ENCODE data around the gene SLC39A12.

The SLC39A12 gene

GRCh38 chr10:18059826-18060559 lies 108.3 kb downstream of the SLC39A12 start:
- DNase-seq (ENCODE audit: low read depth in 2 of 2), result no peak

GRCh38 chr10:18066947-18067346 lies 115.2 kb downstream of the SLC39A12 start:
- no peak for DNase-seq (ENCODE audit: low read depth in 2 of 2)

DNA sequence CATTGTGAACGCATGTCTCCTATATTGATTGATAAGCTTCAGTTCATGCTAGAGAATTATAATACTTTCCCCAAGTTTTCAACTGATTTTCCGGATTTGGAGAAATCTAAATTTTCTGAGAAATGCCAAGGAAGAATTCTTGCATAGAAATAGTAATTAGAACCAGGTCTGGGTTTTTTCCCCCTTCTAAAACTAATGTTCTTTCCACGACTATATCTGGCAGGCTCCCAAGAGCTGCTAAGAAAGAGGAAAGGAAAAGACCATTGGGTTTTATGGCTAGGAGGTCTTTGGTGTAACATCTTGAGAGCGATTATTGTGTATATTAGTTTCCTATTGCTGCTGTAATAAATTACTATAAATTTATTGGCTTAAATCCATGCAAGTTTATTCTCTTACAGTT lies 116.7 kb downstream of the SLC39A12 start:
- no peak for DNase-seq (ENCODE audit: low read depth in 2 of 2)

DNA sequence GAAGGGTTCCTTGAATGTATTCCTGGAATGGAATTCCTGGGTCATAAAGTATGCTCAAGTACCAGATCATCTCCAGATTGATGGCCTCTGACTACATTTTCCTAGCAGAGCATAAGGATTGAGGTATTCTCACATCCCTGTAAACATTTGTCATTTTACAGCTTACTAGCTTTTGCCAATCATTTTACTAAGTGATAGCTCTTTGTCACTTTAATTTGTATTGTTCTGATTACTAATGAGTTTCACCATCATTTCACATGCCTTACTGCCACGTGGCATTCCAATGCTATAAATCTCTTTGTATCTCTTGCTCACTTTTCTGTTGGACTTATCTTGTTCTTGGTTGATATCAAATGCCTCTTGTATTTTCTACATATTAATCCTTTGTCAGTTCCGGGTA lies 119.9 kb downstream of the SLC39A12 start:
- DNase-seq (ENCODE audit: low read depth in 2 of 2), result no peak

DNA sequence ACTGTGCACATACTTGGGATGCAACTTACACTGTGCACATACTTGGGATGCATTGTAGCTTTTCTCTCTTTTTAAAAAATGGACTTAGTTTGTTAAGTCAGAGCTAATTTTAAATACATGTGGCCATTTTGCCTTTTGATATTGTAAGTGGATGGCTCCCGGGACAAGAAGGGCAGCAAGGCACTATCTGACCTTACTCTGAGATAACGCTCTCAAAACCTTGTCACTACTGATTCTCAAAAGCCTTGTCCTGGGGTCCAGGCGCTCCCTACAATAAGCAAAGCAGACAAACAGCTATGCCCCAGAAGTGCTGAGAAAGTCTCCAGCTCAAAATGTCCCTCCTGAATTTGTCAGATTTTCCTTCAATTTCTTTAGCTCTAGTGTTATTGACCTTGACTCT lies 121.6 kb downstream of the SLC39A12 start:
- DNase-seq (ENCODE audit: low read depth in 2 of 2), result no peak

GRCh38 chr10:18075881-18076280 lies 124.2 kb downstream of the SLC39A12 start:
- DNase-seq (ENCODE audit: low read depth in 2 of 2), result no peak

DNA sequence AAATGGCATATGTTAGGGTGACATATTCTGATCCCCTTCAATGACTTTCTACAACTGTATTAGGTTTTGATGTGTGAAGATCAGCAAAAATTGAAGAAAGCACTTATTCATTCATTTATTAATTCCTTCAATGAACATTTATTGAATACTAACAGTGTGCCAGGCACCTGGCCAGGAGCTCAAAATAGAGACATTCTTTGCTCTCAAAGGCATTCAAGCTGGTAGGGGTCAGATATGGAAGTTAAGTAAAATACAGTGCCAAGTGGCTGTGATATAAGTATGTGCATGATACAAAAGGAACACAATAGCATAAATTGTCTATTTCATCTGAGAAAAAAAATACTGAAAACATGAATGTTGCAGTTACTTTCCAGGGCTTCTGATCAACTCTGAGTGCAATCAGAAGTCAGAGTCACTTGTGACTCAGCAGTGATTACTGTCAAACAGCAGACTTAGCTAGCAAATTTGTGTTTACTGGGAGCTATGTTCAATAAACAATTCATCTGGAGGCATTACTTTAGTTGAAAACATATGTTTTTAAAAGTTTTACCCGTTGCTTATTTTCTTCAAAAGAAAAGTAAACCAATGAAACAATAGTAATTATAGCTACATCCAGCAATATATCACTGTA lies 128.1 kb downstream of the SLC39A12 start:
- no peak for DNase-seq (ENCODE audit: low read depth in 2 of 2)

- no peak for DNase-seq (ENCODE audit: low read depth in 2 of 2)
These were observed 130.7 kb downstream of the SLC39A12 start for GRCh38 chr10:18082381-18082780.

DNA sequence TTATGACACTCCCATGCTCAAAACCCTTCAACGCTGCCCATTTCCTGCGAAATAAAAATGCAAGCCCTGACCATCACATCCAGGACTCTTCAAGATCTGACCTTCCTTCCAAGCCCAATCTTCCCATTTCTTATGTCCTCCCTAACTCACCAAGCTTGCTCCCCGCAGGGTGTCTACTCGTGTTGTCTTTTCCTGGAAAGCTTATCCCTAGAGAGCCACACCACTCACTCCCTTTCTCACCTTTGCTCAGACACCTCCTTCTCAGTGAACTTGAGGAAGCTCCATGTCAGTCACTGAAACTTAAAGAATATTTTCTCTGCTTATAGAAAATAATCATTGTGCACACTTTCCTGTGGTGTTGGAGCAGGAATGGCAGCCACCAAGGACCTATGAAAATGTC lies 134.1 kb downstream of the SLC39A12 start:
- no peak for DNase-seq (ENCODE audit: low read depth in 2 of 2)

GRCh38 chr10:18086746-18087145 lies 135.0 kb downstream of the SLC39A12 start:
- no peak for DNase-seq (ENCODE audit: low read depth in 2 of 2)

GRCh38 chr10:18087355-18087754 lies 135.6 kb downstream of the SLC39A12 start:
- no peak for DNase-seq (ENCODE audit: low read depth in 2 of 2)

Data from stimulated activated CD8-positive, alpha-beta memory T cell treated with anti-CD3 and anti-CD28 coated beads, Interleukin-7, amount 100 ng/mL, for 1 hour (primary cell).